ENCODE results near the gene TWIST1. TPM values are rescaled to one million over a fixed set of nuclear protein-coding genes. Genes with fewer than 3 reads are reported as not detected.
A peak's percentile ranks its signal among the peaks of the same experiment; 100 is the strongest.

TWIST1 gene
- total RNA-seq, 1 donor: 113 TPM

DNA sequence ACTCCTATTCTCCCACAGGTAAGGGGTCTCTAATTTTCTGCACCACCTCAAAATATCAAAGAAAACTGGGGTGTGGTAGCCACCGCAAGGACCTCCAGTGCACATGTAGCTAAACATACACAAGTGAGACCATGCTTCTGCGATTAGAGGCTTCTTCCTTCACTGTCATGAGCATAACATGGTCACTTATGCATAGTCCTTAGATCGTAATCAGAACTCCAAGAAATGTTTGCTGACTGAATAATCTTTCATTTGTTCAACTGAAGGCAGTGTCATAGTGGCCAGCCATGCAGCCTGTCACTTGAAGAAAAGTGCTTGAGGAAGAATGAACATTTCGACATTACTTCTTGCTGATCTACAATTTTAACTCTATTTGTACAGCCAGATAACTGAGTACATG is 14.6 kb downstream of the TWIST1 start:
- H3K36me3 ChIP-seq (ENCODE audit: insufficient read depth, low read length): no peaks in the 10 kb centered on the region
- H2AFZ ChIP-seq (ENCODE audit: low read length): no peak overlapping the region
- H4K20me1 ChIP-seq (ENCODE audit: insufficient read depth, low read length): no peaks in the 10 kb centered on the region
- no peak overlapping the region for H3K27ac ChIP-seq (ENCODE audit: low read depth, low read length)
- peaks cover 11% of the 10 kb centered on the region for H3K79me2 ChIP-seq (ENCODE audit: insufficient read depth, low read length)
- no peaks in the 10 kb centered on the region for H3K27me3 ChIP-seq (ENCODE audit: insufficient read depth, low read length)
- TF ChIP-seq, protein P1, sequence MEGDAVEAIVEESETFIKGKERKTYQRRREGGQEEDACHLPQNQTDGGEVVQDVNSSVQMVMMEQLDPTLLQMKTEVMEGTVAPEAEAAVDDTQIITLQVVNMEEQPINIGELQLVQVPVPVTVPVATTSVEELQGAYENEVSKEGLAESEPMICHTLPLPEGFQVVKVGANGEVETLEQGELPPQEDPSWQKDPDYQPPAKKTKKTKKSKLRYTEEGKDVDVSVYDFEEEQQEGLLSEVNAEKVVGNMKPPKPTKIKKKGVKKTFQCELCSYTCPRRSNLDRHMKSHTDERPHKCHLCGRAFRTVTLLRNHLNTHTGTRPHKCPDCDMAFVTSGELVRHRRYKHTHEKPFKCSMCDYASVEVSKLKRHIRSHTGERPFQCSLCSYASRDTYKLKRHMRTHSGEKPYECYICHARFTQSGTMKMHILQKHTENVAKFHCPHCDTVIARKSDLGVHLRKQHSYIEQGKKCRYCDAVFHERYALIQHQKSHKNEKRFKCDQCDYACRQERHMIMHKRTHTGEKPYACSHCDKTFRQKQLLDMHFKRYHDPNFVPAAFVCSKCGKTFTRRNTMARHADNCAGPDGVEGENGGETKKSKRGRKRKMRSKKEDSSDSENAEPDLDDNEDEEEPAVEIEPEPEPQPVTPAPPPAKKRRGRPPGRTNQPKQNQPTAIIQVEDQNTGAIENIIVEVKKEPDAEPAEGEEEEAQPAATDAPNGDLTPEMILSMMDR (IDR thresholded peaks at IDR 0.05; ENCODE audit: extremely low read depth, low read depth, low read length): no peak
- H3K9me3 ChIP-seq (ENCODE audit: low read depth, low read length): no peaks in the 10 kb centered on the region
- no peak overlapping the region for H3K4me3 ChIP-seq (ENCODE audit: insufficient read depth, low read length)
- peaks cover 17% of the 10 kb centered on the region for H3K4me1 ChIP-seq (ENCODE audit: insufficient read depth, low read length)
- DNase-seq (ENCODE audit: insufficient read length, low spot score, missing footprints): peak; percentile 22
- H3K4me2 ChIP-seq (ENCODE audit: insufficient read depth, low read length): no peak overlapping the region

DNA sequence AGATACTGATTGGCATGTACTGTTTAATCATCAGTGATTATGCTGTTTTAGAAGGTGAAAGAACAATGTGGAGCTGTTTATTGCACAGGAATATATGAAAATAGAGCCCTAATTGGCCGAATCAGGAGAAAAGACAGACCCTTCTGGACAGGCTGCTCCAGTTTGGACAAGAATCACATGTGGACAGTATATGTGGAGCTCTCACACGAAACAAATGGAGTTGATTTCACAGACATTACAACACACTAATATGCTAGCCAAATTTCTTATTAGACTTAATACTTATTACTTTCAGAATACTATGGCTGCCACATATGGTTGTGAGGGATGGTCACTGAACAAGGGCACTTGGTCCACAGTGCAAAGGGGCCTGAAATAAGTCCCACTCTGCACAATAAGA is 15.5 kb downstream of the TWIST1 start:
- Histone ChIP-seq H4K20me1 (ENCODE audit: insufficient read depth, low read length) (no peaks in the 10 kb centered on the region), H3K36me3 (ENCODE audit: insufficient read depth, low read length) (no peaks in the 10 kb centered on the region), H3K79me2 (ENCODE audit: insufficient read depth, low read length) (peaks cover 11% of the 10 kb centered on the region), H3K9me3 (ENCODE audit: low read depth, low read length) (no peaks in the 10 kb centered on the region), H3K4me1 (ENCODE audit: insufficient read depth, low read length) (peaks cover 11% of the 10 kb centered on the region), H3K4me3 (ENCODE audit: insufficient read depth, low read length) (no peak overlapping the region), H2AFZ (ENCODE audit: low read length) (no peak overlapping the region), H3K4me2 (ENCODE audit: insufficient read depth, low read length) (no peak overlapping the region), H3K27ac (ENCODE audit: low read depth, low read length) (no peak overlapping the region), H3K27me3 (ENCODE audit: insufficient read depth, low read length) (no peaks in the 10 kb centered on the region)
- DNase-seq (ENCODE audit: insufficient read length, low spot score, missing footprints): peak; percentile 19
- TF ChIP-seq, protein P1 (IDR thresholded peaks at IDR 0.05; ENCODE audit: extremely low read depth, low read depth, low read length): no peak

DNA sequence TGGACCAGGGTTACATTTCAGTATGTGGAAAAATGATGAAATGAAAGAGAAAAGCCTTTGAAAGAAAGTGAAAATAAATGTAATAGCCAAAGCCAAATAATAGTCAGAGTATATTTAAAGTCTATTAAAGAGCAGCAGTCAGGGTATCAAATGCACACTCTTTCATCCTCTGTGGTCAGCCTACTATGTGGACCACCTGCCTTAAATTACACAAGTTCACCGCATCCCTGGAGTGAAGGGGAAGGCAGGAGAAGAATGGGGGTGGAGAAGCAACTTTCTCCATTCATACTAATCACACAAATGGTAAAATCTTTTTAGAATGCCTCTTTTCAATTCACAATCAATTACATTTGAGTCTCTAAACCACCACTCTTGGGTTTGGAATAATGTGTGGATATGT is 16.0 kb downstream of the TWIST1 start:
- no peak overlapping the region for H3K27ac ChIP-seq (ENCODE audit: low read depth, low read length)

DNA sequence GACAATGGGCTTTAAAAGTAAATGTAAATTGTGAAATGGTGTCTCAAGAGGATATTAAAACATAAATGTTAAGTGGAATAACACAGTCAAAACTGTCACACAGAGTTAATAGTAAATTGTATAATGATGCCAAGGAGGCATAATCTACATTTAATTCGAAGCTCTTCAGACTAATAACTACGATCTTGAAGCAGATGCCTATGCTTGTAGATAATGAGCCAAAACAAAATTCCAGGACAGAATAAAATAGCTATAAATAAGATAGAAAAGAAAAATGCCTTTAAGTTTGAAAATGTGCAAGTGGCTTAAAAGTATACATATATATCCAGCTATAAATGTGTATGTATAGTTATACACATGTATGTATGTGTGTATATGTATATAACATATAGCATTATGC is 17.5 kb downstream of the TWIST1 start:
- no peaks in the 10 kb centered on the region for H3K9me3 ChIP-seq (ENCODE audit: low read depth, low read length)
- no peaks in the 10 kb centered on the region for H4K20me1 ChIP-seq (ENCODE audit: insufficient read depth, low read length)
- no peak overlapping the region for H3K4me3 ChIP-seq (ENCODE audit: insufficient read depth, low read length)
- no peaks in the 10 kb centered on the region for H3K79me2 ChIP-seq (ENCODE audit: insufficient read depth, low read length)
- no peak for DNase-seq (ENCODE audit: insufficient read length, low spot score, missing footprints)
- no peak overlapping the region for H3K4me2 ChIP-seq (ENCODE audit: insufficient read depth, low read length)
- no peak overlapping the region for H3K27ac ChIP-seq (ENCODE audit: low read depth, low read length)
- TF ChIP-seq, protein P1 (IDR thresholded peaks at IDR 0.05; ENCODE audit: extremely low read depth, low read depth, low read length): no peak
- H3K27me3 ChIP-seq (ENCODE audit: insufficient read depth, low read length): no peaks in the 10 kb centered on the region
- H3K36me3 ChIP-seq (ENCODE audit: insufficient read depth, low read length): no peaks in the 10 kb centered on the region
- H2AFZ ChIP-seq (ENCODE audit: low read length): no peak overlapping the region
- no peaks in the 10 kb centered on the region for H3K4me1 ChIP-seq (ENCODE audit: insufficient read depth, low read length)

More for the DNA sequence above, 16.0 kb downstream of the TWIST1 start:
- DNase-seq (ENCODE audit: insufficient read length, low spot score, missing footprints): no peak
- H3K4me3 ChIP-seq (ENCODE audit: insufficient read depth, low read length): no peak overlapping the region
- H3K4me1 ChIP-seq (ENCODE audit: insufficient read depth, low read length): peaks cover 7% of the 10 kb centered on the region
- no peaks in the 10 kb centered on the region for H3K36me3 ChIP-seq (ENCODE audit: insufficient read depth, low read length)
- H2AFZ ChIP-seq (ENCODE audit: low read length): no peak overlapping the region
- no peaks in the 10 kb centered on the region for H3K9me3 ChIP-seq (ENCODE audit: low read depth, low read length)
- no peaks in the 10 kb centered on the region for H3K27me3 ChIP-seq (ENCODE audit: insufficient read depth, low read length)
- H3K4me2 ChIP-seq (ENCODE audit: insufficient read depth, low read length): no peak overlapping the region
- H3K79me2 ChIP-seq (ENCODE audit: insufficient read depth, low read length): peaks cover 6% of the 10 kb centered on the region
- TF ChIP-seq, protein P1 (IDR thresholded peaks at IDR 0.05; ENCODE audit: extremely low read depth, low read depth, low read length): no peak
- no peaks in the 10 kb centered on the region for H4K20me1 ChIP-seq (ENCODE audit: insufficient read depth, low read length)

All from osteoblast (primary cell).